H9 (cell line): Measurements from ENCODE around the gene GLIS2. TPM values are rescaled to one million over a fixed set of nuclear protein-coding genes. Genes with fewer than 3 reads are reported as not detected.
A peak's percentile ranks its signal among the peaks of the same experiment; 100 is the strongest.

Experiments used
- DNase-seq: peaks from one replicate; pipeline ENCODE4 v3.0.0-alpha.2; 2017
- H2AFZ ChIP-seq: one replicate; pipeline ENCODE4 v1.6.1; 2013; ENCODE audit warnings: mild to moderate bottlenecking, low read length, control low read depth, moderate library complexity
- H2AK5ac ChIP-seq: 2 replicates; pipeline ENCODE4 v1.6.1; 2013; ENCODE audit warnings: low read length, control low read depth, mixed read lengths; ENCODE audit not compliant: insufficient read length
- H2BK120ac ChIP-seq: one replicate; pipeline ENCODE4 v1.6.1; 2013; ENCODE audit warnings: low read depth, mild to moderate bottlenecking, low read length, control low read depth, inconsistent platforms; ENCODE audit not compliant: poor library complexity, severe bottlenecking
- H2BK12ac ChIP-seq: 2 replicates; pipeline ENCODE4 v1.6.1; 2013; ENCODE audit warnings: low read length, control low read depth, mixed read lengths, low read depth; ENCODE audit not compliant: insufficient read length
- H2BK15ac ChIP-seq: 2 replicates; pipeline ENCODE4 v1.6.1; 2013; ENCODE audit warnings: low read depth, low read length, control low read depth
- H2BK20ac ChIP-seq: one replicate; pipeline ENCODE4 v1.6.1; 2013; ENCODE audit warnings: low read depth, mild to moderate bottlenecking, low read length, control low read depth, inconsistent platforms; ENCODE audit not compliant: poor library complexity, severe bottlenecking
- H2BK5ac ChIP-seq: 2 replicates; pipeline ENCODE4 v1.6.1; 2013; ENCODE audit warnings: low read length, control low read depth, mixed read lengths; ENCODE audit not compliant: insufficient read length
- H3K14ac ChIP-seq: 2 replicates; pipeline ENCODE4 v1.6.1; 2013; ENCODE audit warnings: low read length, control low read depth; ENCODE audit not compliant: insufficient read depth
- H3K18ac ChIP-seq: 2 replicates; pipeline ENCODE4 v1.6.1; 2013; ENCODE audit warnings: low read depth, mild to moderate bottlenecking, mixed read lengths, low read length, control low read depth; ENCODE audit not compliant: insufficient read length
- H3K23ac ChIP-seq: 2 replicates; pipeline ENCODE4 v1.6.1; 2013; ENCODE audit warnings: low read length, control low read depth, mixed read lengths, low read depth; ENCODE audit not compliant: insufficient read length
- H3K23me2 ChIP-seq: 2 replicates; pipeline ENCODE4 v1.6.1; 2013; ENCODE audit warnings: low read depth, mild to moderate bottlenecking, mixed read lengths, low read length, control low read depth; ENCODE audit not compliant: insufficient read length, poor library complexity, severe bottlenecking
- H3K27ac ChIP-seq: 2 replicates; pipeline ENCODE4 v1.5.1; 2013; ENCODE audit warnings: low read length, control low read depth, mixed read lengths, low read depth; ENCODE audit not compliant: insufficient read length
- H3K27me3 ChIP-seq: 2 replicates; pipeline ENCODE4 v1.6.1; 2013; ENCODE audit warnings: low read length, control low read depth, inconsistent platforms; ENCODE audit not compliant: insufficient read depth
- H3K4ac ChIP-seq: 2 replicates; pipeline ENCODE4 v1.6.1; 2013; ENCODE audit warnings: low read depth, mild to moderate bottlenecking, control low read depth, inconsistent platforms, low read length, moderate library complexity
- H3K4me1 ChIP-seq: 2 replicates; pipeline ENCODE4 v1.6.1; 2013; ENCODE audit warnings: low read length, control low read depth, inconsistent platforms; ENCODE audit not compliant: insufficient read depth
- H3K4me2 ChIP-seq: 2 replicates; pipeline ENCODE4 v1.6.1; 2013; ENCODE audit warnings: low read length, control low read depth, mixed read lengths; ENCODE audit not compliant: insufficient read length, insufficient read depth
- H3K56ac ChIP-seq: 2 replicates; pipeline ENCODE4 v1.6.1; 2013; ENCODE audit warnings: low read depth, mild to moderate bottlenecking, mixed read lengths, low read length, control low read depth; ENCODE audit not compliant: insufficient read length
- H3K79me1 ChIP-seq: 2 replicates; pipeline ENCODE4 v1.6.1; 2013; ENCODE audit warnings: low read depth, mild to moderate bottlenecking, moderate library complexity, low read length, control low read depth, inconsistent platforms; ENCODE audit not compliant: insufficient read depth, poor library complexity, severe bottlenecking
- H3K79me2 ChIP-seq: 2 replicates; pipeline ENCODE4 v1.6.1; 2013; ENCODE audit warnings: low read length, control low read depth, inconsistent platforms; ENCODE audit not compliant: insufficient read depth
- H3K9ac ChIP-seq: 2 replicates; pipeline ENCODE4 v1.6.1; 2013; ENCODE audit warnings: low read length, control low read depth, mixed read lengths; ENCODE audit not compliant: insufficient read length; ENCODE audit errors: extremely low read depth
- H3K9me3 ChIP-seq: one replicate; pipeline ENCODE4 v1.6.1; 2013; ENCODE audit warnings: low read depth, low read length, inconsistent platforms; ENCODE audit not compliant: control insufficient read depth
- H3T11ph ChIP-seq: one replicate; pipeline ENCODE4 v1.6.1; 2013; ENCODE audit warnings: mild to moderate bottlenecking, low read length, control low read depth, inconsistent platforms
- H4K20me1 ChIP-seq: one replicate; pipeline ENCODE4 v1.6.1; 2013; ENCODE audit not compliant: control insufficient read depth, insufficient read length, insufficient read depth
- H4K5ac ChIP-seq: 2 replicates; pipeline ENCODE4 v1.6.1; 2013; ENCODE audit warnings: low read depth, mild to moderate bottlenecking, mixed read lengths, low read length, control low read depth; ENCODE audit not compliant: insufficient read length
- H4K8ac ChIP-seq: replicated peaks from 2 replicates; pipeline ENCODE4 v1.6.1; 2013; ENCODE audit warnings: low read length, control low read depth, mixed read lengths, low read depth; ENCODE audit not compliant: insufficient read length
- H4K91ac ChIP-seq: 2 replicates; pipeline ENCODE4 v1.6.1; 2013; ENCODE audit warnings: low read depth, mild to moderate bottlenecking, moderate library complexity, mixed read lengths, low read length, control low read depth; ENCODE audit not compliant: insufficient read length
- H3K27ac Mint-ChIP-seq, 3 experiments: 2 replicates in 2 of 3; 3 replicates in 1 of 3; pipeline ENCODE4 v1.8.0; 2020 to 2021; ENCODE audit warnings: mixed read lengths in 3 of 3, mild to moderate bottlenecking in 1 of 3, moderate library complexity in 1 of 3
- H3K27me3 Mint-ChIP-seq: 2 replicates; pipeline ENCODE4 v1.8.0; 2021; ENCODE audit warnings: low read depth, mild to moderate bottlenecking, moderate library complexity, mixed read lengths
- H3K36me3 Mint-ChIP-seq, 3 experiments: 2 replicates in 2 of 3; 3 replicates in 1 of 3; pipeline ENCODE4 v1.8.0; 2020 to 2021; ENCODE audit warnings: low read depth in 3 of 3, mixed read lengths in 3 of 3; ENCODE audit not compliant: insufficient read depth in 1 of 3
- H3K4me1 Mint-ChIP-seq, 2 experiments: 2 replicates each; pipeline ENCODE4 v1.8.0; 2020; ENCODE audit warnings: mixed read lengths in 2 of 2
- H3K4me3 Mint-ChIP-seq, 2 experiments: 2 replicates in 1 of 2; 3 replicates in 1 of 2; pipeline ENCODE4 v1.8.0; 2020 to 2021; ENCODE audit warnings: mild to moderate bottlenecking in 2 of 2, mixed read lengths in 2 of 2, moderate library complexity in 1 of 2
- H3K9me3 Mint-ChIP-seq, 2 experiments: 2 replicates in 1 of 2; 3 replicates in 1 of 2; pipeline ENCODE4 v1.8.0; 2020; ENCODE audit warnings: mild to moderate bottlenecking in 2 of 2, mixed read lengths in 2 of 2, moderate library complexity in 1 of 2
- CTCF ChIP-seq: fragments of 200-600 bp; sonication (generic); conservative IDR thresholded peaks from 3 replicates; pipeline ENCODE4 v1.8.0; 2021; ENCODE audit warnings: antibody characterized with exemption, mild to moderate bottlenecking
- WGBS: extraction: QIAGEN DNeasy Blood & Tissue Kit; methylation state at CpG from one replicate; pipeline ENCODE4 v1.1.7; 2013; ENCODE audit warnings: missing lambda C conversion rate, low lambda C conversion rate, mixed read lengths; ENCODE audit not compliant: insufficient read length; ENCODE audit errors: extremely low coverage; 5-methylcytosine and 5-hydroxymethylcytosine counted together
- total RNA-seq: library from RNA; stranded (reverse); gene quantifications from 2 replicates; pipeline ENCODE4 v1.2.1, GENCODE V29; 2021

GLIS2 gene
- total RNA-seq, 1 experiment from 2014 or later: 14.3 TPM

GRCh38 chr16:4356820-4357219 is 41.0 kb downstream of the GLIS2 start:
- no CpG with 5 or more reads among the region's 7 CpGs for WGBS
- Mint-ChIP-seq H3K27me3 (no peaks in the 10 kb centered on the region), H3K4me3 (no peak overlapping the region), H3K27ac (peak overlapping the region in 1 of 3 experiments; percentile 40; a peak in 1 of 7 replicates), H3K36me3 (peaks cover 2 to 4% (median 2%) of the 10 kb centered on the region in 3 experiments; a peak in 2 of 7 replicates), H3K4me1 (peaks cover 1 to 4% of the 10 kb centered on the region in 2 experiments; a peak in 2 of 4 replicates), H3K9me3 (no peaks in the 10 kb centered on the region; a peak in 1 of 5 replicates)
- Histone ChIP-seq H3K79me2 (no peaks in the 10 kb centered on the region), H2BK15ac (no peak overlapping the region), H3K18ac (no peak overlapping the region), H2AFZ (no peak overlapping the region), H2AK5ac (no peak overlapping the region), H3K9ac (no peak overlapping the region), H3K4me1 (no peaks in the 10 kb centered on the region), H3K27me3 (no peaks in the 10 kb centered on the region), H3K9me3 (no peaks in the 10 kb centered on the region), H4K20me1 (no peaks in the 10 kb centered on the region), H3K4me2 (no peak overlapping the region), H3K14ac (no peak overlapping the region), H3K23ac (no peak overlapping the region), H2BK12ac (no peak overlapping the region), H4K91ac (no peak overlapping the region), H3K79me1 (no peaks in the 10 kb centered on the region), H3K23me2 (peaks cover 4% of the 10 kb centered on the region), H3K27ac (no peak overlapping the region), H2BK5ac (no peak overlapping the region), H4K5ac (no peak overlapping the region), H4K8ac (no peak overlapping the region), H3T11ph (no peak overlapping the region), H3K4ac (no peak overlapping the region), H3K56ac (no peak overlapping the region), H2BK120ac (no peak overlapping the region), H2BK20ac (no peak overlapping the region)
- TF ChIP-seq CTCF: no peak
- no peak for DNase-seq
